ENCODE results near the gene LYAR. TPM values are rescaled to one million over a fixed set of nuclear protein-coding genes. Genes with fewer than 3 reads are reported as not detected.

Gene LYAR
- total and polyA plus RNA-seq, 4 donors, result 3.9 to 5.0 (median 4.6) TPM

- Histone ChIP-seq H3K27me3 (ENCODE audit: control insufficient read depth in 4 of 4, insufficient read depth in 4 of 4, low read length in 3 of 4) (no peaks in the 10 kb centered on the region), H3K27ac (ENCODE audit: low read depth in 1 of 2, low read length in 2 of 2) (no peak overlapping the region), H3K9ac (ENCODE audit: low read depth in 1 of 2, low read length in 2 of 2) (no peak overlapping the region), H3K9me3 (ENCODE audit: control insufficient read depth in 4 of 4, low read length in 3 of 4) (no peaks in the 10 kb centered on the region), H3K4me1 (ENCODE audit: control insufficient read depth in 4 of 4, insufficient read depth in 4 of 4, low read length in 3 of 4) (peaks cover 0 to 4% (median 0%) of the 10 kb centered on the region in 4 donors), H3K4me3 (ENCODE audit: low read depth in 1 of 3, low read length in 3 of 3) (no peak overlapping the region), H3K36me3 (ENCODE audit: control insufficient read depth in 4 of 4, insufficient read depth in 3 of 4, low read depth in 1 of 4, low read length in 3 of 4) (no peaks in the 10 kb centered on the region)
- no peak for TF ChIP-seq FOXA2 (IDR thresholded peaks at IDR 0.05)
- TF ChIP-seq HNF4G (IDR thresholded peaks at IDR 0.05), result no peak
- no peak for TF ChIP-seq REST (IDR thresholded peaks at IDR 0.05)
- TF ChIP-seq MAX (IDR thresholded peaks at IDR 0.05), result no peak
- TF ChIP-seq RAD21 (IDR thresholded peaks at IDR 0.05), result no peak
- no peak for TF ChIP-seq FOXA1 (IDR thresholded peaks at IDR 0.05)
- no peak for TF ChIP-seq JUND (IDR thresholded peaks at IDR 0.05)
- TF ChIP-seq ZBTB33 (IDR thresholded peaks at IDR 0.05), result no peak
- TF ChIP-seq TAF1 (conservative IDR thresholded peaks at IDR 0.05), result no peak
- no peak for TF ChIP-seq YY1 (IDR thresholded peaks at IDR 0.05)
- no peak for TF ChIP-seq RXRA (IDR thresholded peaks at IDR 0.05)
- no peak for DNase-seq (ENCODE audit: low spot score)
- WGBS, result 90% methylated on average over 5 of the region's 5 CpGs
Observed at GRCh38 chr4:4330794-4331193, 40.8 kb upstream of the LYAR start.

GRCh38 chr4:4329496-4329895, 39.5 kb upstream of the LYAR start:
- no peaks in the 10 kb centered on the region for H3K4me1 ChIP-seq (ENCODE audit: control insufficient read depth in 4 of 4, insufficient read depth in 4 of 4, low read length in 3 of 4)

More at GRCh38 chr4:4329496-4329895, 39.5 kb upstream of the LYAR start:
- WGBS, result 95% methylated on average over 10 of the region's 10 CpGs
- H3K27ac ChIP-seq (ENCODE audit: low read depth in 1 of 2, low read length in 2 of 2), result no peak overlapping the region
- H3K9ac ChIP-seq (ENCODE audit: low read depth in 1 of 2, low read length in 2 of 2), result no peak overlapping the region
- H3K36me3 ChIP-seq (ENCODE audit: control insufficient read depth in 4 of 4, insufficient read depth in 3 of 4, low read depth in 1 of 4, low read length in 3 of 4), result no peaks in the 10 kb centered on the region
- no peak overlapping the region for H3K4me3 ChIP-seq (ENCODE audit: low read depth in 1 of 3, low read length in 3 of 3)
- H3K9me3 ChIP-seq (ENCODE audit: control insufficient read depth in 4 of 4, low read length in 3 of 4), result no peaks in the 10 kb centered on the region
- H3K27me3 ChIP-seq (ENCODE audit: control insufficient read depth in 4 of 4, insufficient read depth in 4 of 4, low read length in 3 of 4), result no peaks in the 10 kb centered on the region
- TF ChIP-seq HNF4A (conservative IDR thresholded peaks at IDR 0.05) (no peak), REST (IDR thresholded peaks at IDR 0.05) (no peak), MAX (IDR thresholded peaks at IDR 0.05) (no peak), ATF3 (IDR thresholded peaks at IDR 0.05) (no peak), CTCF (IDR thresholded peaks at IDR 0.05; ENCODE audit: low read depth, low read length, missing input control) (no peak), HNF4G (IDR thresholded peaks at IDR 0.05) (no peak), NR2F2 (IDR thresholded peaks at IDR 0.05) (no peak), EGR1 (IDR thresholded peaks at IDR 0.05; ENCODE audit: low read depth in 2 of 2) (no peak), TAF1 (conservative IDR thresholded peaks at IDR 0.05) (no peak), GABPA (IDR thresholded peaks at IDR 0.05 in 1 of 2, conservative IDR thresholded peaks at IDR 0.05 in 1 of 2) (no peak), SP1 (IDR thresholded peaks at IDR 0.05) (no peak), FOXA2 (IDR thresholded peaks at IDR 0.05) (no peak), FOXA1 (IDR thresholded peaks at IDR 0.05) (no peak), ZBTB33 (IDR thresholded peaks at IDR 0.05) (no peak), RXRA (IDR thresholded peaks at IDR 0.05) (no peak), RAD21 (IDR thresholded peaks at IDR 0.05) (no peak), YY1 (IDR thresholded peaks at IDR 0.05) (no peak)
- DNase-seq (ENCODE audit: low spot score), result no peak

All from liver (tissue), 9 donors.